LNCaP clone FGC (cell line): ENCODE data around the gene RAB11FIP4.

Source experiments
- DNase-seq: peaks from one replicate; pipeline ENCODE4 v3.0.0-alpha.2; 2011; ENCODE audit warnings: low read depth
- H3K4me3 ChIP-seq: 2 replicates; pipeline ENCODE4 v1.5.1; 2011; ENCODE audit warnings: mild to moderate bottlenecking, low read depth, low read length, control low read depth
- TF ChIP-seq, protein P1 (sequence below): IDR thresholded peaks from 2 replicates; pipeline ENCODE4 v1.5.1; 2012; ENCODE audit warnings: mild to moderate bottlenecking; ENCODE audit not compliant: control insufficient read depth, insufficient read depth; ENCODE audit errors: extremely low read depth

RAB11FIP4 gene

DNA sequence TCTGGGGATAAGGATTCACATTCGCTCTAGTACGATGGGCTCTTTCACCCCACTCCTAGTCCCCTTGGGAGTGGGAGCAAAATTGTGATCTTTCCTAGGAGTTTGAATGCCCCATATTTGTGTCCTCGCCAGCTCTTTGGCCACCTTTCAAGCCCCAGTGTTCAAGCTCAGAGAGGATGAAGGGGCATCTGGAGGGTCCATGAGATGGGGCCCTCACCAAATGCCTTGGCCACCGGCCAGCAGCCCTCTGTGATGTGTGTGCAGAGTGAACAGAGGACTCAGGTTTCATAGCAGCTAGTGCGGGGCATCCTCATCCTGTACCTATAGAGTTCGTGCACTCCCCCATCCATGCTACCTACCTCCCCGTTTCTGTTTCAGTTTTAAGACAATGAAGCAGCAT lies 140.6 kb downstream of the RAB11FIP4 start:
- TF ChIP-seq, protein P1, sequence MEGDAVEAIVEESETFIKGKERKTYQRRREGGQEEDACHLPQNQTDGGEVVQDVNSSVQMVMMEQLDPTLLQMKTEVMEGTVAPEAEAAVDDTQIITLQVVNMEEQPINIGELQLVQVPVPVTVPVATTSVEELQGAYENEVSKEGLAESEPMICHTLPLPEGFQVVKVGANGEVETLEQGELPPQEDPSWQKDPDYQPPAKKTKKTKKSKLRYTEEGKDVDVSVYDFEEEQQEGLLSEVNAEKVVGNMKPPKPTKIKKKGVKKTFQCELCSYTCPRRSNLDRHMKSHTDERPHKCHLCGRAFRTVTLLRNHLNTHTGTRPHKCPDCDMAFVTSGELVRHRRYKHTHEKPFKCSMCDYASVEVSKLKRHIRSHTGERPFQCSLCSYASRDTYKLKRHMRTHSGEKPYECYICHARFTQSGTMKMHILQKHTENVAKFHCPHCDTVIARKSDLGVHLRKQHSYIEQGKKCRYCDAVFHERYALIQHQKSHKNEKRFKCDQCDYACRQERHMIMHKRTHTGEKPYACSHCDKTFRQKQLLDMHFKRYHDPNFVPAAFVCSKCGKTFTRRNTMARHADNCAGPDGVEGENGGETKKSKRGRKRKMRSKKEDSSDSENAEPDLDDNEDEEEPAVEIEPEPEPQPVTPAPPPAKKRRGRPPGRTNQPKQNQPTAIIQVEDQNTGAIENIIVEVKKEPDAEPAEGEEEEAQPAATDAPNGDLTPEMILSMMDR, result no peak
- no peak for DNase-seq
- no peak overlapping the region for H3K4me3 ChIP-seq

DNA sequence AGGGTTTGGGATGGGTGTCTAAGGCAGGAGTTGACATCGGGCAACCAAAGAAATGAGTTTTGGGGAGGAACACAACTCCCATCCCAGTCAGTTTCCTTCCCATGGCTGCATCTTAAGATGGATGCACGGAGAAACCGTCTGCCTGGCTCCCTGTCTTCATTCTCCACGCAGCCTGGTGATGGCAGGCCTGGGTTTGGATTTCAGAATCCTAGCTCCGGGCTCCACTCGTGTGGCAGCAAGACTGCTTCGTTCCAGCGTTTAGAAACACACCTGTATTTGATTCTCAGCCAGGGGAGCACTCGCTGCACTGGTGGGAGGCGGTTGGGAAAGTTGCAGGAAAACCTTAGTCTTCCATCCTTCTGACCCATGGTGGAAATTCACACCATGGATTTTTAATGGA lies 141.1 kb downstream of the RAB11FIP4 start:
- H3K4me3 ChIP-seq, result no peak overlapping the region
- TF ChIP-seq, protein P1, result no peak
- DNase-seq, result no peak

DNA sequence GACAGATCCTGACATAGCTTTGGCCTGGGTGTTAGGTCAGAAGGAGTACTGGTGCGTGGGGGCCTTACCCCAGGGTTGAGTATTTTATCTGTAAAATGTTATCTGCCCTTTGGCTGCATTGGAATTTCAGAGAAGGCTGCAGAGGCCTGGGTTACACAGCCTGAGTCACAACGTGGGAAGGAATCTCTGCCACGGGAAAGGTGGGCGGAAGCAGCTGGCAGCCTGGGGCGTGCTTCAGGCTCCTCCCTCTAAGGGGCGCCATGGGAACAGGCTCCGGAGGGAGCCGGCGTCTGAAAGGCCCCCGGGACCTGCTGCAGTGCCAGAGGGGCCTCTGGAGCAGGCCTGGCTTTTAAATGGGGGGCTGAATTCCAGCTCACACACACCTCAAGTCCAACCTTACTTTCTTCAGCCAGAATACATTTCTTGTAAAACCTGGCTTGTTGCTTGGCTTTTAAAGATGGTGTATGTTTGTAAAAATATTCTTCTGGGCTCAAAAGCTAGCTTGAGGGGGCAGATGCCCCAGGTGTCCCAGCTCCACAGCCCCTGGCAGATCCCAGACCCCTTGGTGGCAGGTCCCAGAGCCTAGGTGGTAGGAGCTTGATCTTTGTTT lies 142.2 kb downstream of the RAB11FIP4 start:
- no peak for DNase-seq
- no peak overlapping the region for H3K4me3 ChIP-seq
- TF ChIP-seq, protein P1, result 0 out of 2 replicates have a peak, but pooled peaks have one; percentile 4

DNA sequence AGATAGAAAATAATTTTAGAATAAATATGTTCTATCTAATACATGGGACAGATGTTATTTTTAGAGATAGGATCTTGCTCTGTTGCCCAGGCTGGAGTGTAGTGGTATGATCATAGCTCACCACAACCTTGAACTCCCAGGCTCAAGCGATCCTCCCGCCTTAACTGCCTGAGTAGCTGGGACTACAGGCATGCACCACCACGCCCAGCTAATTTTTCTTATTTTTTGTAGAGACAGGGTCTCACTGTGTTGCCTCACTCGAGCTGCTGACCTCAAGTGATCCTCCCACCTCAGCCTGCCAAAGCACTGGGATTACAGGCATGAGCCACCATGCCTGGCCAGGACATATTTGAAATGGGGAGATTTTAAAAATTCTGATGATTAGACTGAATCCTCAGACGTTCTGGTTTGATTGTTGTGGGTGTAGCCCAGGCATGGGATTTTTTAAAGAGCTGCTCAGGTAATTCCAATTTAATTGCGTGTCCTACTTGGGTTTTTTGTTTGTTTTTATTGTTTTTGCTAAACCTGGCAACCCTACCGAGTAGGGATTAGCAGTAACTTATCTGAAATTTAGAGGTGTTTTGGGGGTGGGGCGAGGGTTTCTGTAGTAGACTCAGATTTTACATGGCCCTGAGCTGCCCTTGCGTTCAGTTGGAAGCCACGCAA lies 142.9 kb downstream of the RAB11FIP4 start:
- H3K4me3 ChIP-seq, result no peak overlapping the region
- TF ChIP-seq, protein P1, result no peak
- no peak for DNase-seq

DNA sequence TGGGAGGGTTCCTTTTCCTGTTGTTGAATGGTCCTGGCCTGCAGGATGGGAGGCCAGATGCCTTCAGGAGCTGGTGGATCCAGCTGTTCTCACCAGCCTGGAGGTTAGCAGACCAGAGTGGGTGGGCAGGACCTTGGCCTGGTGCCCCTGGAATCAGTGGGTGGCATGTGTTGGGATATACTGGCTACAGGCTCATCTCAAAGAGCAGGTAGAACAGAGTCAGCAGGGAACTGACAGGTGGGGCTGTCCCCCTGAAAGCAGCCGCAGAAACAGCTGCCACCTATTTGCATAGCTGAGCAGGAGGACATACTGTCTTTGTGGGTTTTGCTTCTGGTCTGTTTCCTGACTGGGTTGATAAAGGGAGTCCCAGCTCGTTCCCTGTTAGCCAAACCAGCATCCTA lies 144.1 kb downstream of the RAB11FIP4 start:
- TF ChIP-seq, protein P1, result no peak
- H3K4me3 ChIP-seq, result no peak overlapping the region
- no peak for DNase-seq

DNA sequence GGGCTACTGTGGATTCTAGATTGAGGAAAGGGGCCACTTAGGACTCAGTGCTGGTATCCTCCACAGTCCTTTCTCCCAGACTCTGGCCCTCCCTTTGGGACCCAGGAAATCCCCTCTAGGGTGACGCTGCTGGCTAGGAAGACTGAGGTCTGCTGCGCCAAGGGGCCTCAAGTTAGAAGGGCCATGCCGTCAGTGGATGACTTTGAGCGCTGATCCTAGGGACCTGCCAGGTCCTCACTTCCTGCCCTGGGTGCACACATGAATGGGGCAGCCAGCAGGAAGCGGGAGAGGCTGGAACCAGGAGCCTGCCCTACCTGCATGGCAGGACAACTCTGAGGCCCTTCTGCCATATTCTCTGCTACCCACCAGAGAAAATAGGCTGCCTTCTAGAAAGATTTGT lies 145.0 kb downstream of the RAB11FIP4 start:
- DNase-seq, result no peak
- TF ChIP-seq, protein P1, result no peak
- H3K4me3 ChIP-seq, result no peak overlapping the region

DNA sequence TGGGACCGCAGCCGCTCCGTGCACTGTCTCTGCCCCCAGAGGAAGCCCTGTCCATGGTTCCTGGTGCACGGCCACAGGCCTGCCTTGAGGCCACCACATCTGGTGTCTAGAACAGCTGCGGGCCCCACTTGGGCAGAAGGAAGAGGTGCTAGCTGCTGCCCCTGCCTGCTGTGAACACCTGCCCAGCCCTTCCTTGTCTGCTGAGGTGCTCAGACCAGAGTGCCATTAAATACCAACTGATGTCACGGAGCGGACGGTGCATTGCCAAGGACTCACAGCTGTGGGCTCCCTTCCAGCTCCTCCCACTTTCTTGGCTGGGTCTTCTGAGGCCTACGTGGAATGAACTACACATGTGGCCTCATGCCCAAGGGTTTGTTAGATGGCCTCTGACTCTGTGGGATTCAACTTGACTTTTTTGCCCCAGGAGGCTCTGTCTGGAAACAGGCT lies 146.1 kb downstream of the RAB11FIP4 start:
- H3K4me3 ChIP-seq, result no peak overlapping the region
- peak; percentile 87 for DNase-seq
- TF ChIP-seq, protein P1, result no peak
